Upper lobe of right lung (tissue), 1 donor: ENCODE measurements around the gene BPTF. TPM values are rescaled to one million over a fixed set of nuclear protein-coding genes. Genes with fewer than 3 reads are reported as not detected.
A peak's percentile ranks its signal among the peaks of the same experiment; 100 is the strongest.
"Not testable (repeated sequence)": the region's sequence is repeated elsewhere in the genome, so short reads cannot be mapped to it uniquely, and the experiment has no call there.

ENCODE experiments used
- ATAC-seq: fragments of 200-7000 bp; cut with Tn5 transposase; one replicate; pipeline ENCODE4 v1.9.1; 2020; ENCODE audit warnings: mild to moderate bottlenecking, moderate library complexity
- DNase-seq: peaks from one replicate; pipeline ENCODE4 v3.0.0-alpha.2; 2020
- H3K27ac ChIP-seq: fragments of 200-600 bp; one replicate; pipeline ENCODE4 v1.8.0; 2022
- H3K27me3 ChIP-seq: fragments of 200-600 bp; one replicate; pipeline ENCODE4 v1.8.0; 2022; ENCODE audit warnings: mild to moderate bottlenecking
- H3K36me3 ChIP-seq: fragments of 200-600 bp; one replicate; pipeline ENCODE4 v1.8.0; 2022
- H3K4me1 ChIP-seq: fragments of 200-600 bp; one replicate; pipeline ENCODE4 v1.8.0; 2022
- H3K4me3 ChIP-seq: fragments of 200-600 bp; one replicate; pipeline ENCODE4 v1.8.0; 2022; ENCODE audit warnings: mild to moderate bottlenecking
- H3K9me3 ChIP-seq: fragments of 200-600 bp; one replicate; pipeline ENCODE4 v1.8.0; 2022
- intact Hi-C: fragments of 100-400 bp; cut with DNase I; formaldehyde crosslinking; loops from one replicate; pipeline ENCODE4 v1.11.0; 2022
- total RNA-seq: library from RNA; stranded (reverse); fragmentation: NEBNext Ultra II Directional; extraction: Animal tissue kit (Norgen Biotek cat#: 25700); gene quantifications from one replicate; pipeline ENCODE4 v1.2.1, GENCODE V29; 2021
- TF ChIP-seq, protein P1 (sequence below): fragments of 200-600 bp; IDR thresholded peaks from one replicate; pipeline ENCODE4 v1.8.0; 2022; ENCODE audit warnings: antibody characterized with exemption
- donor health status: DM: no; HTN: yes; CAD: no; lungs with severe emphysema.

BPTF gene
- total RNA-seq, 1 donor from 2014 or later = 91.8 TPM

DNA sequence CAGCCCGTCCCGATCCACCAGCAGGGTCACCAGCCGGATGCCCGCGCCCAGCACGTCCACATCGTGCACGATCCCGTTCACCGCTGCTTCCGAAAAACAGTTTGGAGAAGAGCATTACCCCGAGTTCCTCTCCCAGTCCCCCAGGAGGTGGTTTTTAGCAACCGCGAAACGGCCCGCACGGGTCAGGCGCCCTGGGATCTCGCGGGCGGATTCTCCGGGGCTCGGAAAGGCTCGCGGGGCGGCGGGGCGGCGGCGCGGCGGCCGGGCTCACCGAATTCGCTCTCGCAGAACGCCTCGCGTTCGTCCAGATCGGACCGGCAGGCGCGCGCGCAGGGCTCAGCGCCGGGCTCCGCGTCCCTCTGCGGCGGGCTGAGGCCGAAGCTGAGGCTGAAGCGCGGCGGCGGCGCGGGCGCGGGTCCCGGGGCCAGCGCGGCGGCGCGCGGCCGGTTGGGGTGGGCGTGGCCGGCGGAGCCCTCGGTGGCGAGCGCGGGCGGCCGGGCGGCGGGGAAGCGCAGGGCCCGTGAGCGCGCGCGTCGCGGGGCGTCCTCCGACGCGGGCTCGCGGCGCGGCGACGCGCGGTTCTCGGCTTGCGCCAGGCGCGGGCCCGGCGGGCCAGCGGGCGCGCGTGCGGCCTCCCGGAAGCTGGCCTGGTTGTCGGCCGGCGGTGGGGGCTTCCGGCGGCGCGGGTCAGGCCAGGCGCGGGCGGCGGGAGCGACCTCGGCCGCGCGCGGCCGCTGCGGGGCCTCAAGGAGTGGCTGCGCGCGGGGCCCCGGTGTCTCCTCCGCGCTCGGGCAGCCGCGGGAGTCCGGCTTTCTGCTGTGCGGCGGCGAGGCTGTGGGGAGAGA, 168.1 kb downstream of the BPTF start:
- Histone ChIP-seq H3K27ac (peak overlapping the region; percentile 90), H3K36me3 (no peaks in the 10 kb centered on the region), H3K4me1 (peaks cover 16% of the 10 kb centered on the region), H3K9me3 (no peaks in the 10 kb centered on the region), H3K4me3 (peak overlapping the region; percentile 72), H3K27me3 (no peaks in the 10 kb centered on the region)
- ATAC-seq (peak; percentile 90), DNase-seq (peak; percentile 94)
- intact Hi-C loops = no loop called here
- TF ChIP-seq, protein P1, sequence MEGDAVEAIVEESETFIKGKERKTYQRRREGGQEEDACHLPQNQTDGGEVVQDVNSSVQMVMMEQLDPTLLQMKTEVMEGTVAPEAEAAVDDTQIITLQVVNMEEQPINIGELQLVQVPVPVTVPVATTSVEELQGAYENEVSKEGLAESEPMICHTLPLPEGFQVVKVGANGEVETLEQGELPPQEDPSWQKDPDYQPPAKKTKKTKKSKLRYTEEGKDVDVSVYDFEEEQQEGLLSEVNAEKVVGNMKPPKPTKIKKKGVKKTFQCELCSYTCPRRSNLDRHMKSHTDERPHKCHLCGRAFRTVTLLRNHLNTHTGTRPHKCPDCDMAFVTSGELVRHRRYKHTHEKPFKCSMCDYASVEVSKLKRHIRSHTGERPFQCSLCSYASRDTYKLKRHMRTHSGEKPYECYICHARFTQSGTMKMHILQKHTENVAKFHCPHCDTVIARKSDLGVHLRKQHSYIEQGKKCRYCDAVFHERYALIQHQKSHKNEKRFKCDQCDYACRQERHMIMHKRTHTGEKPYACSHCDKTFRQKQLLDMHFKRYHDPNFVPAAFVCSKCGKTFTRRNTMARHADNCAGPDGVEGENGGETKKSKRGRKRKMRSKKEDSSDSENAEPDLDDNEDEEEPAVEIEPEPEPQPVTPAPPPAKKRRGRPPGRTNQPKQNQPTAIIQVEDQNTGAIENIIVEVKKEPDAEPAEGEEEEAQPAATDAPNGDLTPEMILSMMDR = no peak

DNA sequence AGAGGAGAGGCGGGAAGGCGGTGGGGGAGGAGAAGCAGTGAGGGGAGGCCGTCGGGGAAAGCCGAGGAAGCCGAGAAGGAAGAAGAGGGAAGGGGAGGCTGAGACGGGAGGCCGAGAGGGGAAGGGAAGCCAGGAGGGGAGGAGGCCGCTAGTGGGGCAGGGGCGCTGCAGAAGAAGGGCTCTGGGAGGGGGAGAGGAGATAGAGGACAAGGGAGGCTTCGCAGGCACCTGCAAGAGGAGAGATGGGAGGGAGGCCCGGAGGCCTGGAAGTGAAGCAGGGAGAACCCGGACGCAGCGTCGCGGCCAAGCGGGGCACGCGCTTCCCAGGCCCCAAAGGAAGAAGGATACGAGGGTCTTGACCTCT, 168.7 kb downstream of the BPTF start:
- Histone ChIP-seq H3K4me1 (peaks cover 16% of the 10 kb centered on the region), H3K36me3 (no peaks in the 10 kb centered on the region), H3K9me3 (no peaks in the 10 kb centered on the region), H3K27me3 (no peaks in the 10 kb centered on the region), H3K27ac (peak overlapping the region; percentile 86), H3K4me3 (peak overlapping the region; percentile 67)
- TF ChIP-seq, protein P1 = no peak
- ATAC-seq (peak; percentile 2), DNase-seq (no peak)
- intact Hi-C loops = no loop called here

DNA sequence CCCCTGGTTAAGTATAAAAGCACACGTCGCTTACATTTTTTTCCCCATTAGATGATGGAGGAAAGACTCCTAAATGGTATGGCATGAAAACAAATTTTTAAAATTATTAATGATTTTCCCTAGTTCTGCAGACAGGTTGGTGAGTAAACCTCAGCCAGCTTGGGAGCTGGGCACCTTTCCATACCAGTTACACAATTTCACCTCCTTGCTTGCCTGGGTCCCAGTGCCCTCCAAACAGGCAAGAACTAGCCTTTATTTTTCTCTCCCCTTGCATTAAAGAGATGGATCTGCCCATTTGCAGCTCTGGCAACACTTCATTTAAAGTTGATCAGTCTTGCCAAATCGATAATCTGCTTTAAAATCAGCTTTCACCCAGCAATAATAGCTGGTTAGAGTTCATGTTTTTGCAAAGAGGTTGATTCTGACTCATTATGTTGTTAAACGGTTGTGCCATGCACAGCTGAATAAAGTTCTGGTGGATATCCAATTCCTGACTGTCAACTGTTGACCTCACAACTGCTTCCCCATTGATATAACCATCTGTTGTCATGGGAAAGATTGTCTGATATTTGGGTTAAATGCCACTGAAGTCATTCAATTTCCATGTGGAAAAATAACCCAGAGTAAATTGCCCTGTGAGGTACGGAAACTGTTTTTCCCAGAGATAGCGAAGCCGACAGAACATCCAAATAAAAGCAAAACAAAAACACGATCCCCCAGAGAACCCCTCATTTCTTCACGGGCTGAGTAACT, 169.7 kb downstream of the BPTF start:
- intact Hi-C loops = no loop called here
- Histone ChIP-seq H3K4me1 (peaks cover 16% of the 10 kb centered on the region), H3K9me3 (no peaks in the 10 kb centered on the region), H3K36me3 (no peaks in the 10 kb centered on the region), H3K27ac (peak overlapping the region; percentile 40), H3K27me3 (no peaks in the 10 kb centered on the region), H3K4me3 (peak overlapping the region; percentile 61)
- TF ChIP-seq, protein P1 = no peak
- ATAC-seq = no peak
- no peak for DNase-seq

DNA sequence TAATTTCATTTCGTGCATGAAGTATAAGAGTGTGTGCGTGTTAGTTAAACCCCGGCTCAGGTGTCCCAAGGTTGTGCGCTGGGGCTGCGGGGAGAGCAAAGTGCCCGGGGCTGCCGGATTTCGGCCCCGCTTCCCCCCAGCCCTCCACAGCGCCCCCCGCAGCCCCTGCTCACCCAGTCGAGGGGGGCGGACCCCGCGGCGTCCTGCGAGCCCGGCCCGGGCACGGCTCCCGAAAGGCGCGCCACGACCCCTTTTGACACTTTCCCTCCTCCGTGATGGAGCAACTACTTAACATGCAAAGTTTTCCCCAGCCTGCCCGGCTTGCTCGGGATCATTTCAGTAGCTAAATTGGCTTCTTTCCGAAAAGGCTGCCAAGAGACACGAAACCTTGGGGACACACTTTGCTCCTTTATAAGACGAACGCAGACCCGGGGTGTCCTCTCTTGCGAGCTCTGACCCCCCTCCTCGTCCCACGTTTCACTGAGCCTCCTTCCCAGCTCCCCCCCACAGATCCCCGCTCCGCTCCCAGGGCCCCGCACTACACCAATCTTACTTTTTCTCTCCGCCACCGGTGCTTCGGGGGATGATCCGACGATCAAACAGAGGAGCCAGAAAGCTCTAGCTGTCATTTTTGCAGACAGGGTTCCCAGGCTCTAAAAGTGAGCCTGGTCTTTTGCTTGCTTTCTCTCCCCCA, 170.4 kb downstream of the BPTF start:
- intact Hi-C loops = no loop called here
- peak overlapping the region; percentile 40 for H3K27ac ChIP-seq
- ATAC-seq = no peak
- H3K27me3 ChIP-seq = no peaks in the 10 kb centered on the region
- H3K4me3 ChIP-seq = peak overlapping the region; percentile 61
- H3K4me1 ChIP-seq = peaks cover 16% of the 10 kb centered on the region
- no peaks in the 10 kb centered on the region for H3K9me3 ChIP-seq
- no peak for DNase-seq
- TF ChIP-seq, protein P1 = no peak
- no peaks in the 10 kb centered on the region for H3K36me3 ChIP-seq

DNA sequence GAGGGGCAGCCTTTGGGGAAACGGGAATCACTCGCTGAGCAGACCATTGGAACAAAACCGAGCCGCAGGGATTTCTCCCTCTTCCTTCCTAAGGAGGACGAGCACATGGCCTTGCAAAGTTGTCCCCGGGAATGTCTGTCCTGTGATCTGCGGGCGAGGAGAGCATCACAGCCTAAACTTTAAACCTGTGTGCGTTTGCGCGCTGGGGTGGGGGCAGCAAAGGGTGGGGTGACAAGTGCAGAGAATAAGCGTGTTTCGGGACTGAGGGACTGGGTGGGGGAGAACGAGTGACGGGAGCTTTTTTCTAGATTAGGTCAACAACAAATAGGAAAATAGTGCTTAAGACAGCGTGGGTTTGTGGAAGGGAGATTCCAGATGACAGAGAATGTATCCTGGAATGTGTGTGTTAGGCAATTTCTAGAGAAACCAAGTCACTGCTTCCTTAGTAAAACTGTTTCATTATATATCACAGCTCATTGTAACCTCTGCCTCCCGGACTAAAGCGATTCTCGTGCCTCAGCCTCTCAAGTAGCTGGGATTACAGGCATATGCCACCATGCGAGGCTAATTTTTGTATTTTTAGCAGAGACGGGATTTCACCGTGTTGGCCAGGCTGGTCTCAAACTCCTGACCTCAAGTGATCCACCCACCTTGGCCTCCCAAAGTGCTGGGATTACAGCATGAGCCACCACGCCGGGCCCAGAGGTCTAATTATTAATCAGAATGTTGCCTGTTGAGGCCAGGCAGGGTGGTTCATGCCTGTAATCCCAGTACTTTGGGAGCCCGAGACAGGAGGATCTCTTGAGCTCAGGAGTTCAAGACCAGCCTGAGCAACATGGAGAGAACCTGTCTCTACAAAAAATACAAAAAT, 171.2 kb downstream of the BPTF start, which contains the start of gene C17orf58:
Gene C17orf58, minus strand, starts transcription at position 169 of the 871 bp plus-strand sequence. CDS start 271 bp downstream, outside the sequence.
- Histone ChIP-seq H3K4me3 (peak within 1 kb of the TSS; percentile 61), H3K27ac (peak within 1 kb of the TSS; percentile 40)
- DNase-seq = not testable (repeated sequence)

More for the DNA sequence above, 171.2 kb downstream of the BPTF start, which contains the start of gene C17orf58:
- H3K36me3 ChIP-seq, intact Hi-C loops, ATAC-seq, H3K9me3 ChIP-seq, H3K27me3 ChIP-seq: not testable (repeated sequence)
- H3K4me1 ChIP-seq = peaks cover 16% of the 10 kb centered on the region
